Parathyroid adenoma (tissue), 2 donors: Measurements from ENCODE around the gene TMEM132A.

Experiments
- H2AFZ ChIP-seq: fragments of 300-600 bp; sonication (generic); one replicate; pipeline ENCODE4 v1.7.0; 2017; ENCODE audit warnings: antibody characterized with exemption, mild to moderate bottlenecking
- H3K27ac ChIP-seq: fragments of 300-600 bp; sonication (generic); one replicate; pipeline ENCODE4 v1.7.0; 2017
- H3K27me3 ChIP-seq: fragments of 300-600 bp; sonication (generic); one replicate; pipeline ENCODE4 v1.7.0; 2017; ENCODE audit warnings: low read length; ENCODE audit not compliant: control insufficient read depth, insufficient read depth
- H3K36me3 ChIP-seq: fragments of 300-600 bp; sonication (generic); one replicate; pipeline ENCODE4 v1.7.0; 2017; ENCODE audit warnings: low read length; ENCODE audit not compliant: control insufficient read depth, insufficient read depth
- H3K4me1 ChIP-seq: fragments of 300-600 bp; sonication (generic); one replicate; pipeline ENCODE4 v1.7.0; 2017; ENCODE audit warnings: control low read depth
- H3K4me2 ChIP-seq: fragments of 300-600 bp; sonication (generic); one replicate; pipeline ENCODE4 v1.7.0; 2017; ENCODE audit warnings: low read length
- H3K4me3 ChIP-seq: fragments of 300-600 bp; sonication (generic); one replicate; pipeline ENCODE4 v1.7.0; 2017; ENCODE audit warnings: low read depth, low read length
- H3K79me2 ChIP-seq: fragments of 300-600 bp; sonication (generic); one replicate; pipeline ENCODE4 v1.7.0; 2017; ENCODE audit warnings: control low read depth
- H3K9ac ChIP-seq: fragments of 300-600 bp; sonication (generic); one replicate; pipeline ENCODE4 v1.7.0; 2017; ENCODE audit warnings: mild to moderate bottlenecking
- H3K9me3 ChIP-seq: fragments of 300-600 bp; sonication (generic); one replicate; pipeline ENCODE4 v1.7.0; 2017; ENCODE audit warnings: low read length; ENCODE audit not compliant: control insufficient read depth
- CTCF ChIP-seq: fragments of 300-600 bp; sonication (generic); IDR thresholded peaks from one replicate; pipeline ENCODE4 v1.7.0; 2017; ENCODE audit warnings: antibody characterized with exemption, mild to moderate bottlenecking
- donor health status: primary hyperparathyroidism.

Gene TMEM132A

GRCh38 chr11:60927061-60927592 lies 2.9 kb downstream of the TMEM132A start:
- no peak for TF ChIP-seq CTCF
- H3K27me3 ChIP-seq = no peaks in the 10 kb centered on the region
- H3K4me1 ChIP-seq = no peaks in the 10 kb centered on the region
- H3K79me2 ChIP-seq = no peaks in the 10 kb centered on the region
- no peak overlapping the region for H2AFZ ChIP-seq
- H3K4me3 ChIP-seq = no peak overlapping the region
- H3K36me3 ChIP-seq = no peaks in the 10 kb centered on the region
- H3K4me2 ChIP-seq = no peak overlapping the region
- H3K27ac ChIP-seq = no peak overlapping the region
- no peak overlapping the region for H3K9ac ChIP-seq
- no peaks in the 10 kb centered on the region for H3K9me3 ChIP-seq

- Histone ChIP-seq H3K4me1 (no peaks in the 10 kb centered on the region), H3K36me3 (no peaks in the 10 kb centered on the region), H3K27ac (no peak overlapping the region), H3K9ac (no peak overlapping the region), H2AFZ (no peak overlapping the region), H3K27me3 (no peaks in the 10 kb centered on the region), H3K4me3 (no peak overlapping the region), H3K4me2 (no peak overlapping the region), H3K79me2 (no peaks in the 10 kb centered on the region), H3K9me3 (no peaks in the 10 kb centered on the region)
- no peak for TF ChIP-seq CTCF
These were observed 3.3 kb downstream of the TMEM132A start for GRCh38 chr11:60927600-60927999.

GRCh38 chr11:60928563-60929001 lies 4.3 kb downstream of the TMEM132A start:
- Histone ChIP-seq H3K79me2 (no peaks in the 10 kb centered on the region), H3K4me3 (no peak overlapping the region), H3K4me1 (no peaks in the 10 kb centered on the region), H3K4me2 (no peak overlapping the region), H3K9me3 (no peaks in the 10 kb centered on the region), H2AFZ (no peak overlapping the region), H3K27ac (no peak overlapping the region), H3K9ac (no peak overlapping the region), H3K27me3 (no peaks in the 10 kb centered on the region), H3K36me3 (no peaks in the 10 kb centered on the region)
- no peak for TF ChIP-seq CTCF

GRCh38 chr11:60929764-60930163 lies 5.5 kb downstream of the TMEM132A start:
- Histone ChIP-seq H3K4me2 (no peak overlapping the region), H3K27ac (no peak overlapping the region), H2AFZ (no peak overlapping the region), H3K9me3 (no peaks in the 10 kb centered on the region), H3K4me3 (no peak overlapping the region), H3K79me2 (no peaks in the 10 kb centered on the region), H3K27me3 (no peaks in the 10 kb centered on the region), H3K9ac (no peak overlapping the region), H3K36me3 (no peaks in the 10 kb centered on the region), H3K4me1 (no peaks in the 10 kb centered on the region)
- no peak for TF ChIP-seq CTCF

- Histone ChIP-seq H3K36me3 (no peaks in the 10 kb centered on the region), H3K79me2 (no peaks in the 10 kb centered on the region), H3K9ac (no peak overlapping the region), H2AFZ (no peak overlapping the region), H3K27ac (no peak overlapping the region), H3K4me3 (no peak overlapping the region), H3K4me2 (no peak overlapping the region), H3K4me1 (no peaks in the 10 kb centered on the region), H3K27me3 (no peaks in the 10 kb centered on the region), H3K9me3 (no peaks in the 10 kb centered on the region)
- TF ChIP-seq CTCF = no peak
These were observed 6.1 kb downstream of the TMEM132A start for GRCh38 chr11:60930394-60930793.
